ENCODE measurements around the gene PPM1A.

PPM1A gene

GRCh38 chr14:60248697-60249318 lies at the start of gene PPM1A:
TSS of gene PPM1A (plus strand) at chr14:60249221. CDS start at chr14:60282704, 33,483 bp downstream.
- H3K4me3 ChIP-seq (ENCODE audit: low read depth in 1 of 2, low read length in 2 of 2) = peak within 1 kb of the TSS; percentile 62 to 67; a peak in 3 of 4 replicates
- H3K27ac ChIP-seq (ENCODE audit: low read length) = peak within 1 kb of the TSS; percentile 90
- peaks cover 43% of the 10 kb centered on the region for H3K4me1 ChIP-seq (ENCODE audit: insufficient read depth, low read length)
- no peaks in the 10 kb centered on the region for H3K9me3 ChIP-seq (ENCODE audit: insufficient read depth, low read length, severe bottlenecking)
- peak; percentile 72 for ATAC-seq (ENCODE audit: insufficient read depth, low read depth)
- H2AFZ ChIP-seq (ENCODE audit: low read depth, low read length) = peak within 1 kb of the TSS; percentile 60
- peak within 1 kb of the TSS; percentile 80 for H3K4me2 ChIP-seq (ENCODE audit: insufficient read depth, low read length)
- peaks cover 44% of the 10 kb centered on the region for H3K79me2 ChIP-seq (ENCODE audit: insufficient read depth, low read length)
- no peaks in the 10 kb centered on the region for H3K27me3 ChIP-seq (ENCODE audit: insufficient read depth, low read length, poor library complexity)
- no peak for TF ChIP-seq EZH2 (IDR thresholded peaks at IDR 0.05; ENCODE audit: borderline replicate concordance, low read depth, low read length, severe bottlenecking)
- TF ChIP-seq, protein P1, sequence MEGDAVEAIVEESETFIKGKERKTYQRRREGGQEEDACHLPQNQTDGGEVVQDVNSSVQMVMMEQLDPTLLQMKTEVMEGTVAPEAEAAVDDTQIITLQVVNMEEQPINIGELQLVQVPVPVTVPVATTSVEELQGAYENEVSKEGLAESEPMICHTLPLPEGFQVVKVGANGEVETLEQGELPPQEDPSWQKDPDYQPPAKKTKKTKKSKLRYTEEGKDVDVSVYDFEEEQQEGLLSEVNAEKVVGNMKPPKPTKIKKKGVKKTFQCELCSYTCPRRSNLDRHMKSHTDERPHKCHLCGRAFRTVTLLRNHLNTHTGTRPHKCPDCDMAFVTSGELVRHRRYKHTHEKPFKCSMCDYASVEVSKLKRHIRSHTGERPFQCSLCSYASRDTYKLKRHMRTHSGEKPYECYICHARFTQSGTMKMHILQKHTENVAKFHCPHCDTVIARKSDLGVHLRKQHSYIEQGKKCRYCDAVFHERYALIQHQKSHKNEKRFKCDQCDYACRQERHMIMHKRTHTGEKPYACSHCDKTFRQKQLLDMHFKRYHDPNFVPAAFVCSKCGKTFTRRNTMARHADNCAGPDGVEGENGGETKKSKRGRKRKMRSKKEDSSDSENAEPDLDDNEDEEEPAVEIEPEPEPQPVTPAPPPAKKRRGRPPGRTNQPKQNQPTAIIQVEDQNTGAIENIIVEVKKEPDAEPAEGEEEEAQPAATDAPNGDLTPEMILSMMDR (IDR thresholded peaks at IDR 0.05; ENCODE audit: borderline replicate concordance, extremely low read depth, low read length, poor library complexity, severe bottlenecking) = no peak
- peaks cover 32% of the 10 kb centered on the region for H4K20me1 ChIP-seq (ENCODE audit: insufficient read depth, low read length)
- H3K9ac ChIP-seq (ENCODE audit: low read depth, low read length) = peak within 1 kb of the TSS; percentile 93
- peak; percentile 97 for DNase-seq
- H3K36me3 ChIP-seq (ENCODE audit: insufficient read depth, low read length) = peaks cover 2% of the 10 kb centered on the region; the same call in 1 of the 2 replicates

DNA sequence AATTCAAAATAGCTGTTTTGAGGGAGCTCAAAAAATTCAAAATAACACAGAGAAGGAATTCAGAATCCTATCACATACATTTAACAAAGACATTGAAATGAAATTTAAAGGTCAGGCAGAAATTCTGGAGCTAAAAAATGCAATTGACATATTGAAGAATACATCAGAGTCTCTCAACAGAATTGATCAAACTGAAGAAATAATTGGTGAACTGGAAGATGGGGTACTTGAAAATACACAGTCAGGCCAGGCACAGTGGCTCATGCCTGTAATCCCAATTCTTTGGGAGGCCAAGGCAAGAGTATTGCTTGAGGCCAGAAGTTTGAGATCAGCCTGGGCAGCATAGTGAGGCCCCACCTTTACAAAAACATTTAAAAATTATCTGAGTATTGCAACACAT lies 49.7 kb upstream of the PPM1A start:
- Histone ChIP-seq H3K4me3 (ENCODE audit: low read depth in 1 of 2, low read length in 2 of 2) (no peak overlapping the region), H3K27ac (ENCODE audit: low read length) (no peak overlapping the region), H3K9me3 (ENCODE audit: insufficient read depth, low read length, severe bottlenecking) (no peaks in the 10 kb centered on the region), H2AFZ (ENCODE audit: low read depth, low read length) (no peak overlapping the region), H3K27me3 (ENCODE audit: insufficient read depth, low read length, poor library complexity) (no peaks in the 10 kb centered on the region), H3K4me1 (ENCODE audit: insufficient read depth, low read length) (peaks cover 15% of the 10 kb centered on the region), H3K36me3 (ENCODE audit: insufficient read depth, low read length) (no peaks in the 10 kb centered on the region), H3K79me2 (ENCODE audit: insufficient read depth, low read length) (no peaks in the 10 kb centered on the region), H4K20me1 (ENCODE audit: insufficient read depth, low read length) (no peaks in the 10 kb centered on the region), H3K4me2 (ENCODE audit: insufficient read depth, low read length) (no peak overlapping the region), H3K9ac (ENCODE audit: low read depth, low read length) (no peak overlapping the region)
- no peak for TF ChIP-seq EZH2 (IDR thresholded peaks at IDR 0.05; ENCODE audit: borderline replicate concordance, low read depth, low read length, severe bottlenecking)
- ATAC-seq (ENCODE audit: insufficient read depth, low read depth) (no peak), DNase-seq (no peak)

GRCh38 chr14:60204104-60204842 lies 44.7 kb upstream of the PPM1A start:
- Histone ChIP-seq H4K20me1 (ENCODE audit: insufficient read depth, low read length) (no peaks in the 10 kb centered on the region), H3K4me1 (ENCODE audit: insufficient read depth, low read length) (no peaks in the 10 kb centered on the region), H2AFZ (ENCODE audit: low read depth, low read length) (no peak overlapping the region), H3K36me3 (ENCODE audit: insufficient read depth, low read length) (no peaks in the 10 kb centered on the region), H3K27ac (ENCODE audit: low read length) (no peak overlapping the region), H3K4me2 (ENCODE audit: insufficient read depth, low read length) (no peak overlapping the region), H3K9ac (ENCODE audit: low read depth, low read length) (no peak overlapping the region), H3K4me3 (ENCODE audit: low read depth in 1 of 2, low read length in 2 of 2) (no peak overlapping the region), H3K9me3 (ENCODE audit: insufficient read depth, low read length, severe bottlenecking) (no peaks in the 10 kb centered on the region), H3K79me2 (ENCODE audit: insufficient read depth, low read length) (no peaks in the 10 kb centered on the region), H3K27me3 (ENCODE audit: insufficient read depth, low read length, poor library complexity) (peaks cover 15% of the 10 kb centered on the region)
- DNase-seq = no peak
- ATAC-seq (ENCODE audit: insufficient read depth, low read depth) = no peak
- no peak for TF ChIP-seq EZH2 (IDR thresholded peaks at IDR 0.05; ENCODE audit: borderline replicate concordance, low read depth, low read length, severe bottlenecking)
- TF ChIP-seq, protein P1 (IDR thresholded peaks at IDR 0.05; ENCODE audit: borderline replicate concordance, extremely low read depth, low read length, poor library complexity, severe bottlenecking) = no peak

Data from DND-41 (cell line).